Smooth muscle cell (in vitro differentiated cells): ENCODE results near the gene TSHZ3. TPM values are rescaled to one million over a fixed set of nuclear protein-coding genes. Genes with fewer than 3 reads are reported as not detected.

ENCODE experiments used
- DNase-seq: peaks from one replicate; lab custom pipeline; 2025; ENCODE audit not compliant: unreplicated experiment; lab: John Stamatoyannopoulos, UW
- H2AFZ ChIP-seq: fragments of 200-600 bp; sonication (generic); 2 replicates; pipeline ENCODE4 v1.6.0; 2016; ENCODE audit warnings: antibody characterized with exemption, low read depth, mild to moderate bottlenecking
- H3F3A ChIP-seq: fragments of 200-600 bp; sonication (generic); 2 replicates; pipeline ENCODE4 v1.6.0; 2017; ENCODE audit warnings: antibody characterized with exemption, low read depth
- H3K27ac ChIP-seq: fragments of 200-600 bp; sonication (generic); 2 replicates; pipeline ENCODE4 v1.5.1; 2016; ENCODE audit warnings: low read depth, mild to moderate bottlenecking
- H3K27me3 ChIP-seq: fragments of 200-600 bp; sonication (generic); 2 replicates; pipeline ENCODE4 v1.6.1; 2016; ENCODE audit warnings: low read depth, mild to moderate bottlenecking
- H3K36me3 ChIP-seq: fragments of 200-600 bp; sonication (generic); 2 replicates; pipeline ENCODE4 v1.5.1; 2016; ENCODE audit warnings: low read depth
- H3K4me1 ChIP-seq: fragments of 200-600 bp; sonication (generic); 2 replicates; pipeline ENCODE4 v1.5.1; 2016; ENCODE audit warnings: low read depth
- H3K4me2 ChIP-seq: fragments of 200-600 bp; sonication (generic); 2 replicates; pipeline ENCODE4 v1.6.0; 2016; ENCODE audit warnings: mild to moderate bottlenecking
- H3K4me3 ChIP-seq: fragments of 200-600 bp; sonication (generic); 2 replicates; pipeline ENCODE4 v1.5.1; 2016; ENCODE audit warnings: mild to moderate bottlenecking
- H3K79me2 ChIP-seq: fragments of 200-600 bp; sonication (generic); 2 replicates; pipeline ENCODE4 v1.6.0; 2016; ENCODE audit warnings: low read depth, mild to moderate bottlenecking
- H3K9ac ChIP-seq: fragments of 200-600 bp; sonication (generic); 2 replicates; pipeline ENCODE4 v1.6.0; 2016; ENCODE audit warnings: low read depth
- H3K9me3 ChIP-seq: fragments of 200-600 bp; sonication (generic); replicated peaks from 2 replicates; pipeline ENCODE4 v1.5.1; 2016; ENCODE audit warnings: low read depth
- H4K20me1 ChIP-seq: fragments of 200-600 bp; sonication (generic); 2 replicates; pipeline ENCODE4 v1.6.0; 2016; ENCODE audit warnings: low read depth
- WGBS: methylation state at CpG from one replicate; pipeline ENCODE4 v1.1.7; 2016; ENCODE audit warnings: low lambda C conversion rate; 5-methylcytosine and 5-hydroxymethylcytosine counted together
- polyA plus RNA-seq: library from polyadenylated mRNA; unstranded; fragments of >200 nt; fragmentation: Nextera tagmentation; extraction: Ambion mirVana; gene quantifications from 2 replicates; pipeline ENCODE4 v1.2.1, GENCODE V29; 2016
- total RNA-seq: library from RNA; depleted of rRNA; stranded (reverse); fragments of >200 nt; gene quantifications from 2 replicates; pipeline ENCODE4 v1.2.3, GENCODE V29; 2014
- TF ChIP-seq, protein P1 (sequence below): fragments of 200-600 bp; sonication (generic); IDR thresholded peaks from 2 replicates; pipeline ENCODE4 v1.5.1; 2017; ENCODE audit warnings: borderline replicate concordance, mild to moderate bottlenecking, antibody characterized with exemption; ENCODE audit not compliant: insufficient read depth, poor library complexity, severe bottlenecking

Gene TSHZ3
- total and polyA plus RNA-seq, 2 experiments from 2014 or later = 21.8 to 23.7 TPM

DNA sequence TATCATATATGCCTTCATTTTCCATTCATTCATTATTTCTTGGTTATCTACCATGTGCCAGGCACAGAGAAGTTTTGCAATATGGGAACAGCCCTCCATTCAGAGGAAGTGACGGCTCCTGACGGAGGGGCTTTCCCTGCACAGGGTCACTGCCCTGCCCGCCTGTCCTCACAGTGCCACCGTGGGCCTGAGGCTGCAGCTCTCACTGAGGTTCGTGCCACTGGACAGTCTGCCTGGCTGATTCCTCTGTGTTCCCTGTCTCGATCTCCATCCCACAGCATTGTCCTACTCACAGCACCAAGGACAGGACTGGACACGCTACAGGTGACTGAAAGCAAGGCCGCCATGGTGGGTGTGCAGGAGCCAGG is 92.7 kb downstream of the TSHZ3 start:
- no peak overlapping the region for H2AFZ ChIP-seq
- H3K27me3 ChIP-seq = no peaks in the 10 kb centered on the region
- no peaks in the 10 kb centered on the region for H3K79me2 ChIP-seq
- H3K9me3 ChIP-seq = no peaks in the 10 kb centered on the region
- no peaks in the 10 kb centered on the region for H4K20me1 ChIP-seq
- H3K27ac ChIP-seq = no peak overlapping the region
- no peak for DNase-seq
- no peaks in the 10 kb centered on the region for H3K36me3 ChIP-seq
- H3K4me3 ChIP-seq = no peak overlapping the region
- 89% methylated on average over 8 of the region's 8 CpGs for WGBS
- no peak overlapping the region for H3K9ac ChIP-seq
- H3K4me2 ChIP-seq = no peak overlapping the region
- H3F3A ChIP-seq = no peaks in the 10 kb centered on the region
- TF ChIP-seq, protein P1, sequence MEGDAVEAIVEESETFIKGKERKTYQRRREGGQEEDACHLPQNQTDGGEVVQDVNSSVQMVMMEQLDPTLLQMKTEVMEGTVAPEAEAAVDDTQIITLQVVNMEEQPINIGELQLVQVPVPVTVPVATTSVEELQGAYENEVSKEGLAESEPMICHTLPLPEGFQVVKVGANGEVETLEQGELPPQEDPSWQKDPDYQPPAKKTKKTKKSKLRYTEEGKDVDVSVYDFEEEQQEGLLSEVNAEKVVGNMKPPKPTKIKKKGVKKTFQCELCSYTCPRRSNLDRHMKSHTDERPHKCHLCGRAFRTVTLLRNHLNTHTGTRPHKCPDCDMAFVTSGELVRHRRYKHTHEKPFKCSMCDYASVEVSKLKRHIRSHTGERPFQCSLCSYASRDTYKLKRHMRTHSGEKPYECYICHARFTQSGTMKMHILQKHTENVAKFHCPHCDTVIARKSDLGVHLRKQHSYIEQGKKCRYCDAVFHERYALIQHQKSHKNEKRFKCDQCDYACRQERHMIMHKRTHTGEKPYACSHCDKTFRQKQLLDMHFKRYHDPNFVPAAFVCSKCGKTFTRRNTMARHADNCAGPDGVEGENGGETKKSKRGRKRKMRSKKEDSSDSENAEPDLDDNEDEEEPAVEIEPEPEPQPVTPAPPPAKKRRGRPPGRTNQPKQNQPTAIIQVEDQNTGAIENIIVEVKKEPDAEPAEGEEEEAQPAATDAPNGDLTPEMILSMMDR = no peak
- H3K4me1 ChIP-seq = no peaks in the 10 kb centered on the region

DNA sequence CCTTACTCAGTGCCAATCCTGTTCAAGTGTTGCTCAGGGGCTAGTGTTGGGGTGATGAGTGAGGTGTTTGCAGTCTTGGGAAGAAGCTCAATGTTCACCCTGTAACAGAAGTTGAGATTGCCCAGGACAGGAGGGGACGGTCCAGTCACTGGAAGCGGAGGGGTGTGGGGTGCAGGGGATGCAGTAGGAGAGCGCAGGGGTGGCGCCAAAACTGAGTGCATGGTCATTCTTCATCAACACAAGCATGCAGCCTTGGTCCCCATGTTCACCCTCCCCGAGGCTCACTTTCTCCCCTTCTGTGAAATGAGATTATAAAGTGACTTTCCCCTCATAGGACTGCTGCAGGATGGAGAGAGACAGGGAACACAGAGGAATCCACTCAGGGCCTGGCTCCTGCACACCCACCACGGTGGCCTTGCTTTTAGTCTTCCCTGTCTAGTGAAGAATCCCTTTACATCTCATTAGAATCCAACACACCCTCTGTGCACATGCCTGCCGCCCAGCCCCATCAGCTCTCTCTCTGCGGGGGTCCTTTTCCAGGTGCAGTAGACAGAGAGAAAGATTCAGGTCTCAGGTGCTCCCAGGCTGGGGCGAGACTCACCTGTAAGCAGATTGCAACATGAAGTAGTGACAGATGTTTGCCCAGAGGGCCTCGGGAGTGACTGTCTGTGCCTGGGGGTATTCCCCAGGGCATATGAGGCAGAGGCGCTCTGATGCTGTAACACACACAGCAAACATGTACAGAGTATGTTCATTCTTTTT is 93.2 kb downstream of the TSHZ3 start:
- no peaks in the 10 kb centered on the region for H3K9me3 ChIP-seq
- 93% methylated on average over 11 of the region's 11 CpGs for WGBS
- H3K27ac ChIP-seq = no peak overlapping the region
- H3K4me2 ChIP-seq = no peak overlapping the region
- no peaks in the 10 kb centered on the region for H3K79me2 ChIP-seq
- no peaks in the 10 kb centered on the region for H3K36me3 ChIP-seq
- no peak overlapping the region for H2AFZ ChIP-seq
- no peaks in the 10 kb centered on the region for H3K4me1 ChIP-seq
- no peak overlapping the region for H3K4me3 ChIP-seq
- H3K9ac ChIP-seq = no peak overlapping the region
- no peaks in the 10 kb centered on the region for H4K20me1 ChIP-seq
- no peaks in the 10 kb centered on the region for H3F3A ChIP-seq
- TF ChIP-seq, protein P1 = no peak
- DNase-seq = no peak
- no peaks in the 10 kb centered on the region for H3K27me3 ChIP-seq

GRCh38 chr19:31255174-31255799 is 93.9 kb downstream of the TSHZ3 start:
- no peak overlapping the region for H3K9ac ChIP-seq
- H3K4me2 ChIP-seq = no peak overlapping the region
- DNase-seq = no peak
- TF ChIP-seq, protein P1 = no peak
- H3K4me1 ChIP-seq = no peaks in the 10 kb centered on the region
- WGBS = 69% methylated on average over 13 of the region's 13 CpGs
- H3K4me3 ChIP-seq = no peak overlapping the region
- no peaks in the 10 kb centered on the region for H3F3A ChIP-seq
- no peak overlapping the region for H3K27ac ChIP-seq
- H3K36me3 ChIP-seq = no peaks in the 10 kb centered on the region
- H3K9me3 ChIP-seq = no peaks in the 10 kb centered on the region
- no peak overlapping the region for H2AFZ ChIP-seq
- no peaks in the 10 kb centered on the region for H4K20me1 ChIP-seq
- H3K27me3 ChIP-seq = no peaks in the 10 kb centered on the region
- H3K79me2 ChIP-seq = no peaks in the 10 kb centered on the region

DNA sequence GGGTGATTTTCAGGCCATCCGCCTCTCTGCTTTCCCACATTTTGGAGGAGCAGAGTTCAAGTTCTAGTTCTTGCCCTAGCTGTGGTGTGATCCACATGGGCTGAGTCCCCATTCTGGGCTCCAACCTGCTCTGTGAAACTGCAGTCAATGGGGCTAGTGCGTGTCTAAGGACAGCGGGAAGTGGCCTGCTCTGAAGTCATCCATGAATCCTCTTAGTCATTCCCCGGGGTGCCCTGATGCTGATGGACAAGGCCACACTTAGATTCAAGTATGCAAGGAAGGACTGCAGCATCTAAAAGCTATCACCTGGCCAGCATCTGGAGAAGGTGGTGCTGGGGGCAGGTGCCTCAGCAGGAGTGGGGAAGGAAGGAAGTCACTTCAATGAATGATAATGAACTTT is 94.6 kb downstream of the TSHZ3 start:
- 89% methylated on average over 4 of the region's 4 CpGs for WGBS
- Histone ChIP-seq H3K9ac (no peak overlapping the region), H3K4me1 (no peaks in the 10 kb centered on the region), H4K20me1 (no peaks in the 10 kb centered on the region), H3K4me2 (no peak overlapping the region), H3K79me2 (no peaks in the 10 kb centered on the region), H3K36me3 (no peaks in the 10 kb centered on the region), H3F3A (no peaks in the 10 kb centered on the region), H3K27ac (no peak overlapping the region), H3K4me3 (no peak overlapping the region), H3K9me3 (no peaks in the 10 kb centered on the region), H3K27me3 (no peaks in the 10 kb centered on the region), H2AFZ (no peak overlapping the region)
- DNase-seq = no peak
- TF ChIP-seq, protein P1 = no peak
